ENCODE data around the gene NR2C1. TPM values are rescaled to one million over a fixed set of nuclear protein-coding genes. Genes with fewer than 3 reads are reported as not detected.

Gene NR2C1
- total RNA-seq, 1 experiment from 2014 or later: 33.7 TPM

DNA sequence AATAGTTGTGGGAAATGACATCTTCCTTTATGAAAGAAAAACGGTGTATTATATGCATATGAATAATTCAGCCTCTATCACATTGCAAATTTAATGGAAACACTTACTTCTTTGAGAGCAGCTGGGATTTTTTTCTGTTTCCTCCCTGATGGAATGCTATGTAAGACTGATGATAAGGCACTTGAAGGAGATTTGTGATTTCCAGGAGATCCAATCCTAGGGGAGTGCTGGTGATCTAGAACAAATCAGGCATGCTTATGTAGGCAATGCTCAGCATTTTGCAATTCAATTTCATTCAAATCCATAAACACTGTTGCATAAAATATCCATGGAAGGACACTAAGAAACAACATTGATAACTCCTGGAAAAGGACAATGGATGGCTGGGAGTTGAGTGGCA, 16.0 kb upstream of the NR2C1 start:
- H4K20me1 ChIP-seq (ENCODE audit: insufficient read depth): no peaks in the 10 kb centered on the region; the same call in 1 of the 2 replicates
- H3K36me3 ChIP-seq (ENCODE audit: control insufficient read depth in 1 of 2, insufficient read depth in 2 of 2, low read length in 2 of 2): no peaks in the 10 kb centered on the region; a peak in 1 of 4 replicates
- ATAC-seq (no peak), DNase-seq (ENCODE audit: low read depth, low spot score) (no peak)
- no peak overlapping the region for H3K27ac ChIP-seq (ENCODE audit: low read depth, low read length)
- H3K9me2 ChIP-seq (ENCODE audit: insufficient read depth): no peaks in the 10 kb centered on the region
- intact Hi-C loops (cut with micrococcal nuclease): no loop called here
- POLR2A ChIA-PET: no interaction called here
- H3K27me3 ChIP-seq (ENCODE audit: insufficient read depth, low read length): no peaks in the 10 kb centered on the region
- H2AFZ ChIP-seq (ENCODE audit: low read depth, low read length, poor library complexity, severe bottlenecking): no peak overlapping the region
- no TSS peak for BruUV-seq (replicated peaks)
- TF ChIP-seq, protein P1, sequence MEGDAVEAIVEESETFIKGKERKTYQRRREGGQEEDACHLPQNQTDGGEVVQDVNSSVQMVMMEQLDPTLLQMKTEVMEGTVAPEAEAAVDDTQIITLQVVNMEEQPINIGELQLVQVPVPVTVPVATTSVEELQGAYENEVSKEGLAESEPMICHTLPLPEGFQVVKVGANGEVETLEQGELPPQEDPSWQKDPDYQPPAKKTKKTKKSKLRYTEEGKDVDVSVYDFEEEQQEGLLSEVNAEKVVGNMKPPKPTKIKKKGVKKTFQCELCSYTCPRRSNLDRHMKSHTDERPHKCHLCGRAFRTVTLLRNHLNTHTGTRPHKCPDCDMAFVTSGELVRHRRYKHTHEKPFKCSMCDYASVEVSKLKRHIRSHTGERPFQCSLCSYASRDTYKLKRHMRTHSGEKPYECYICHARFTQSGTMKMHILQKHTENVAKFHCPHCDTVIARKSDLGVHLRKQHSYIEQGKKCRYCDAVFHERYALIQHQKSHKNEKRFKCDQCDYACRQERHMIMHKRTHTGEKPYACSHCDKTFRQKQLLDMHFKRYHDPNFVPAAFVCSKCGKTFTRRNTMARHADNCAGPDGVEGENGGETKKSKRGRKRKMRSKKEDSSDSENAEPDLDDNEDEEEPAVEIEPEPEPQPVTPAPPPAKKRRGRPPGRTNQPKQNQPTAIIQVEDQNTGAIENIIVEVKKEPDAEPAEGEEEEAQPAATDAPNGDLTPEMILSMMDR (IDR thresholded peaks at IDR 0.05 in 2 of 3, conservative IDR thresholded peaks at IDR 0.05 in 1 of 3; ENCODE audit: borderline replicate concordance in 1 of 3, insufficient read depth in 1 of 3, low read depth in 2 of 3, low read length in 2 of 3): no peak
- TF ChIP-seq ZFX (IDR thresholded peaks at IDR 0.05) (no peak), POLR2AphosphoS5 (IDR thresholded peaks at IDR 0.05; ENCODE audit: low read depth, low read length) (no peak), FOSL1 (IDR thresholded peaks at IDR 0.05; ENCODE audit: low read depth) (no peak), JUND (IDR thresholded peaks at IDR 0.05) (no peak), POLR2A (IDR thresholded peaks at IDR 0.05; ENCODE audit: borderline replicate concordance, extremely low read depth, insufficient read depth, insufficient read length) (no peak), YY1 (IDR thresholded peaks at IDR 0.05; ENCODE audit: extremely low read depth, insufficient replicate concordance, low read depth, low read length) (no peak), CEBPB (IDR thresholded peaks at IDR 0.05; ENCODE audit: low read depth) (no peak), SRF (IDR thresholded peaks at IDR 0.05; ENCODE audit: low read depth) (no peak), EZH2phosphoT487 (IDR thresholded peaks at IDR 0.05; ENCODE audit: borderline replicate concordance) (no peak), EZH2 (IDR thresholded peaks at IDR 0.05) (no peak), RAD21 (IDR thresholded peaks at IDR 0.05; ENCODE audit: low read depth) (no peak), ELF1 (IDR thresholded peaks at IDR 0.05; ENCODE audit: borderline replicate concordance, low read depth) (no peak), CBX3 (IDR thresholded peaks at IDR 0.05; ENCODE audit: low read depth) (no peak)
- TF ChIP-seq, protein P2, sequence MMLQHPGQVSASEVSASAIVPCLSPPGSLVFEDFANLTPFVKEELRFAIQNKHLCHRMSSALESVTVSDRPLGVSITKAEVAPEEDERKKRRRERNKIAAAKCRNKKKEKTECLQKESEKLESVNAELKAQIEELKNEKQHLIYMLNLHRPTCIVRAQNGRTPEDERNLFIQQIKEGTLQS (IDR thresholded peaks at IDR 0.05): no peak
- TF ChIP-seq, protein P3, sequence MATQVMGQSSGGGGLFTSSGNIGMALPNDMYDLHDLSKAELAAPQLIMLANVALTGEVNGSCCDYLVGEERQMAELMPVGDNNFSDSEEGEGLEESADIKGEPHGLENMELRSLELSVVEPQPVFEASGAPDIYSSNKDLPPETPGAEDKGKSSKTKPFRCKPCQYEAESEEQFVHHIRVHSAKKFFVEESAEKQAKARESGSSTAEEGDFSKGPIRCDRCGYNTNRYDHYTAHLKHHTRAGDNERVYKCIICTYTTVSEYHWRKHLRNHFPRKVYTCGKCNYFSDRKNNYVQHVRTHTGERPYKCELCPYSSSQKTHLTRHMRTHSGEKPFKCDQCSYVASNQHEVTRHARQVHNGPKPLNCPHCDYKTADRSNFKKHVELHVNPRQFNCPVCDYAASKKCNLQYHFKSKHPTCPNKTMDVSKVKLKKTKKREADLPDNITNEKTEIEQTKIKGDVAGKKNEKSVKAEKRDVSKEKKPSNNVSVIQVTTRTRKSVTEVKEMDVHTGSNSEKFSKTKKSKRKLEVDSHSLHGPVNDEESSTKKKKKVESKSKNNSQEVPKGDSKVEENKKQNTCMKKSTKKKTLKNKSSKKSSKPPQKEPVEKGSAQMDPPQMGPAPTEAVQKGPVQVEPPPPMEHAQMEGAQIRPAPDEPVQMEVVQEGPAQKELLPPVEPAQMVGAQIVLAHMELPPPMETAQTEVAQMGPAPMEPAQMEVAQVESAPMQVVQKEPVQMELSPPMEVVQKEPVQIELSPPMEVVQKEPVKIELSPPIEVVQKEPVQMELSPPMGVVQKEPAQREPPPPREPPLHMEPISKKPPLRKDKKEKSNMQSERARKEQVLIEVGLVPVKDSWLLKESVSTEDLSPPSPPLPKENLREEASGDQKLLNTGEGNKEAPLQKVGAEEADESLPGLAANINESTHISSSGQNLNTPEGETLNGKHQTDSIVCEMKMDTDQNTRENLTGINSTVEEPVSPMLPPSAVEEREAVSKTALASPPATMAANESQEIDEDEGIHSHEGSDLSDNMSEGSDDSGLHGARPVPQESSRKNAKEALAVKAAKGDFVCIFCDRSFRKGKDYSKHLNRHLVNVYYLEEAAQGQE (IDR thresholded peaks at IDR 0.05; ENCODE audit: low read depth): no peak
- TF ChIP-seq, protein P4, sequence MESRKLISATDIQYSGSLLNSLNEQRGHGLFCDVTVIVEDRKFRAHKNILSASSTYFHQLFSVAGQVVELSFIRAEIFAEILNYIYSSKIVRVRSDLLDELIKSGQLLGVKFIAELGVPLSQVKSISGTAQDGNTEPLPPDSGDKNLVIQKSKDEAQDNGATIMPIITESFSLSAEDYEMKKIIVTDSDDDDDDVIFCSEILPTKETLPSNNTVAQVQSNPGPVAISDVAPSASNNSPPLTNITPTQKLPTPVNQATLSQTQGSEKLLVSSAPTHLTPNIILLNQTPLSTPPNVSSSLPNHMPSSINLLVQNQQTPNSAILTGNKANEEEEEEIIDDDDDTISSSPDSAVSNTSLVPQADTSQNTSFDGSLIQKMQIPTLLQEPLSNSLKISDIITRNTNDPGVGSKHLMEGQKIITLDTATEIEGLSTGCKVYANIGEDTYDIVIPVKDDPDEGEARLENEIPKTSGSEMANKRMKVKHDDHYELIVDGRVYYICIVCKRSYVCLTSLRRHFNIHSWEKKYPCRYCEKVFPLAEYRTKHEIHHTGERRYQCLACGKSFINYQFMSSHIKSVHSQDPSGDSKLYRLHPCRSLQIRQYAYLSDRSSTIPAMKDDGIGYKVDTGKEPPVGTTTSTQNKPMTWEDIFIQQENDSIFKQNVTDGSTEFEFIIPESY (IDR thresholded peaks at IDR 0.05; ENCODE audit: extremely low read depth, insufficient replicate concordance, low read length): no peak
- no peak overlapping the region for H3K4me3 ChIP-seq (replicated peaks in 1 of 2; ENCODE audit: low read depth in 1 of 2, low read length in 2 of 2)
- no peak overlapping the region for H3K9ac ChIP-seq (ENCODE audit: low read length)
- no peaks in the 10 kb centered on the region for H3K4me1 ChIP-seq (ENCODE audit: control insufficient read depth in 1 of 2, insufficient read depth in 2 of 2, low read length in 2 of 2)
- no peaks in the 10 kb centered on the region for H3K79me2 ChIP-seq (ENCODE audit: insufficient read depth, low read length)
- CTCF ChIA-PET: no interaction called here
- H3K4me2 ChIP-seq (ENCODE audit: low read length): no peak overlapping the region
- RAD21 ChIA-PET (ENCODE audit: low non-redundant PET in 1 of 2, low total read pairs in 2 of 2, uncharacterized antibody in 2 of 2, unreplicated experiment in 2 of 2): no interaction called here
- H3K9me3 ChIP-seq (ENCODE audit: control insufficient read depth in 1 of 2, insufficient read depth in 1 of 2, low read depth in 1 of 2, low read length in 2 of 2): no peaks in the 10 kb centered on the region
